ENCODE results near the gene PPM1A.

Gene PPM1A

DNA sequence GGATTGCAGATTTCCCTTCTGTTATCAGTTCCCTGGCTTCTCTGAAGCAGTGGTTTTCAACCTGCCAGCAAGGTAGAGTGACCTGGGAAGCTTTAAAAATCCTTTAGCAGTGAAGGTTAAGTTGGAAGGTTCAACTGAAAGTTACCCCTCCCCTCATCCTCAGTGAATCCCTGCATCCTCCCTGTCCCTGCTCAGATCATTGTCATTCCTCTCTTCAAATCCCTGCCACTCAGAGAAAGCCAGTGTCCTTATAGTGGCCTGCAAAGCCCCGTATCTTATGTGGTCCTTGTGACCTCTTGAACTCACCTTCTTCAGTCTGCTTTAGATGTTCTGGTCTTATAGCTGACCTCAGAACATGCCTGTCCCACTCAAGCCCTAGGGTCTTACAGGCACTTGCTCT is 53.6 kb downstream of the PPM1A start:
- no peak for DNase-seq (ENCODE audit: low spot score)
- TF ChIP-seq, protein P1, sequence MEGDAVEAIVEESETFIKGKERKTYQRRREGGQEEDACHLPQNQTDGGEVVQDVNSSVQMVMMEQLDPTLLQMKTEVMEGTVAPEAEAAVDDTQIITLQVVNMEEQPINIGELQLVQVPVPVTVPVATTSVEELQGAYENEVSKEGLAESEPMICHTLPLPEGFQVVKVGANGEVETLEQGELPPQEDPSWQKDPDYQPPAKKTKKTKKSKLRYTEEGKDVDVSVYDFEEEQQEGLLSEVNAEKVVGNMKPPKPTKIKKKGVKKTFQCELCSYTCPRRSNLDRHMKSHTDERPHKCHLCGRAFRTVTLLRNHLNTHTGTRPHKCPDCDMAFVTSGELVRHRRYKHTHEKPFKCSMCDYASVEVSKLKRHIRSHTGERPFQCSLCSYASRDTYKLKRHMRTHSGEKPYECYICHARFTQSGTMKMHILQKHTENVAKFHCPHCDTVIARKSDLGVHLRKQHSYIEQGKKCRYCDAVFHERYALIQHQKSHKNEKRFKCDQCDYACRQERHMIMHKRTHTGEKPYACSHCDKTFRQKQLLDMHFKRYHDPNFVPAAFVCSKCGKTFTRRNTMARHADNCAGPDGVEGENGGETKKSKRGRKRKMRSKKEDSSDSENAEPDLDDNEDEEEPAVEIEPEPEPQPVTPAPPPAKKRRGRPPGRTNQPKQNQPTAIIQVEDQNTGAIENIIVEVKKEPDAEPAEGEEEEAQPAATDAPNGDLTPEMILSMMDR (conservative IDR thresholded peaks at IDR 0.05; ENCODE audit: low read depth): no peak
- no peak overlapping the region for H3K27ac ChIP-seq
- CTCF ChIA-PET: no interaction called here
- POLR2A ChIA-PET (ENCODE audit: low non-redundant PET): no interaction called here

DNA sequence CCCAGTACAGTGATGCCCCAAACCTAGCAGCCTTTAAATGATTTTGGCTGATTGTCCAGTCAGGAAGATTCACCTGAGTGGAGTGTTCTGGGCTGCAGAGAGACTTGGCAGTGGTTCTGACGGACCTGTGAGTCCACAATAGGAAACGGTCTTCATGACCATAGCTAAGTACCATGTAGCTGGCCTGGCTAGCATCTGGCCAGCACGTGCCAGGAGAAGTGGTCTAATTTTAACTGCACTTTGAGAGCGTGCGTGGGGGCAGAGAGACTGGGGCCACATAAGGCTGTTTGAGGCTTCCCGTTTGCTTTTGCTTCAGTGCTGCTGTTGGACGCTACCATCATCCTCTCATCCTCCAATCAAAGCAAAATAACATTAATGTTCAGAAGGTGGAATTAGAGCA is 54.7 kb downstream of the PPM1A start:
- ChIA-PET POLR2A (ENCODE audit: low non-redundant PET) (no interaction called here), CTCF (no interaction called here)
- TF ChIP-seq, protein P1 (conservative IDR thresholded peaks at IDR 0.05; ENCODE audit: low read depth): no peak
- no peak overlapping the region for H3K27ac ChIP-seq
- no peak for DNase-seq (ENCODE audit: low spot score)

DNA sequence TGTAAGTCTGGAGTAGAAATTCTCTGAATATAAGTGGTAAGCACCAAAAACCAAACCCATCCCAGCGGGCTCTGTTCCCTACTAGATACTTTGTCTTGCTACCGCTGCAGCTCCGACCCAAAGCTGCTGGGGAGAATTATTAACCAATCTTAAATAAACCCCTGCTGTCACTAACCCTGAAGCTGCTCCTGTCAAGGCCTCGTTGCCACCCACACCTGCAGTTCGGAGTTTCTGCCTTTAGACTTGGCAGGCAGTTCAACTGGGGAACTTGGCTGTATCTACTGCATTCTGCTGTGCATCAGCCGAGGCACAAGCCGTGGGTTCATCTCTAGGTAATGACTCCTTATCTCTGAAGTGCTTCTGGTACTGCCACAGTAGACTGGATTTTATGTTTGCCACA is 55.5 kb downstream of the PPM1A start:
- TF ChIP-seq, protein P1 (conservative IDR thresholded peaks at IDR 0.05; ENCODE audit: low read depth): no peak
- no peak overlapping the region for H3K27ac ChIP-seq
- ChIA-PET CTCF (no interaction called here), POLR2A (ENCODE audit: low non-redundant PET) (no interaction called here)
- no peak for DNase-seq (ENCODE audit: low spot score)

DNA sequence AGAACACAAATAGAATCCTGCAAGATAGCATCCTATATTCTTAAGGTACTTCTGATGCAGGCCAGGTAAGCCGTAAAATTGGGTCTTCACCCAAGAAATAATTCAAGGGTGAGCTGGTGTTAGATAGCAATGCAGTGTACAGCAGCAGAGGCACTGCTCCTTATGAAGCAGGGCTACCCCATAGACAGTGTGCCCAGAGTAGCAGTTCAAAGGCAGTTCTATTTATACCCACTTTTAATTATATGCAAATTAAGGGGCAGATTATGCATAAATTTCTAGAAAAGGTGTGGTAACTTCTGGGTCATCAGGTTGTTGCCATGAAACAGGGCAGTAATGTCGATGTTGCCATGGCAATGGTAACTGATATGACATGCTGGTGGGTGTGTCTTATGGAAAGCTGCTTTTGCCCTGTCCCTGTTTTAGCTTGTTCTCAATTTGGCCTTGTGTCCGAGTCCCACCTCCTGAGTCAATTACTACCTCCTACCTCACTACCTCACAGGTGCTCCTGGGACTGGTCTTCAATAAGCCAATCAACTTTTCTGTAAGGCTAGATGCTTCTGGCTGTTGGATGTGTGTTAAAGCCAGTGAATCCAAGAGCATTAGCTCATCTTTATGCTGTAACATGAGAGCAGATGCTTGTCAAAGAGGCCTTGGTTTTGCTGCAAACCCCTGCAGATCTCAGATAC is 61.0 kb downstream of the PPM1A start:
- ChIA-PET CTCF (interaction anchor here (0.9 to 1.1 kb wide), 2 partner anchors 10 to 40 kb away, joined by 3 read pairs; no protein-coding TSS in a partner anchor), POLR2A (ENCODE audit: low non-redundant PET) (no interaction called here)
- DNase-seq (ENCODE audit: low spot score): no peak
- TF ChIP-seq, protein P1 (conservative IDR thresholded peaks at IDR 0.05; ENCODE audit: low read depth): no peak
- H3K27ac ChIP-seq: no peak overlapping the region

DNA sequence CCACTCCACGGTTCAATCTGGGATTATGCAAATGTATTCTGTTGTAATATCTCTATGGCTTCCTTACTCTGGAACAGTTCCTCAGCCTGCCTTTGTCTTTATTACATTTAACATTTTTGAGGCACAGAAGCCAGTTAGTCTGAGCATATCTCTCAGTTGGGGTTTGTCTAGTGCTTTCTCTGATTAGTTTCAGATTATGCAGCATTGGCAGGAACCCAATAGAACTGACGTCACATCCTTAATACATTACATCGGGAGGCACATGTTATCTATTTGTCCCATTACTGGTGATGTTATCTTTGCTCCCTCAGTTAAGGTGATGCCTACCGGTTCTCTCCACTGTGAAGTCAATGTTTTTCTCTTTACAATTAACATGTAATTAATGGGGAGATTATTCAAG is 62.4 kb downstream of the PPM1A start:
- ChIA-PET POLR2A (ENCODE audit: low non-redundant PET) (no interaction called here), CTCF (interaction anchor here (0.5 kb wide), 1 partner anchor 37 kb away, joined by 3 read pairs; no protein-coding TSS in a partner anchor)
- DNase-seq (ENCODE audit: low spot score): no peak
- no peak overlapping the region for H3K27ac ChIP-seq
- TF ChIP-seq, protein P1 (conservative IDR thresholded peaks at IDR 0.05; ENCODE audit: low read depth): no peak

DNA sequence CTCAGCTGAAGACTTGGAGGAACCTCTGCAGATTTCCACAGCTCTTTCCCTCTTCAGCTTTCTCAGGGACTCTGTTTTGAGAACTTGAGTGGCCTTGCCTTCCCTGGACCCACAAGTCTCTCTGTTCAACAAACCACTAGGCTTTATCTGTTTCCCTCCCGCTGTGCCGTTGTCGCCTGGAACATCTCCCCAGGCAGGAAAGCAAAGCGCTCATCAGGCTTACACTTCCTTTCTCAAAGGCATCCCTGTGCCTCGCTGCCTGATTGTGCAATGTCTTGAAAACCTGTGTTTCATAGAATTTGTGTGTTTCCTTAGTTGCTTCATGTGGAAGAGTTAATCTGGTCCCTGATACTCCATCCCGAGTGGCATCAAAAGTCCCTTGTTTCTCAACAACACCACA is 64.1 kb downstream of the PPM1A start:
- H3K27ac ChIP-seq: no peak overlapping the region
- TF ChIP-seq, protein P1 (conservative IDR thresholded peaks at IDR 0.05; ENCODE audit: low read depth): no peak
- DNase-seq (ENCODE audit: low spot score): no peak
- POLR2A ChIA-PET (ENCODE audit: low non-redundant PET): no interaction called here
- CTCF ChIA-PET: no interaction called here
